HG03460 (cell line): Measurements from ENCODE around the gene SLC22A12.

Experiments used
- ATAC-seq: cut with Tn5 transposase; IDR thresholded peaks from one replicate; pipeline ENCODE4 v1.9.1; 2021; ENCODE audit not compliant: unreplicated experiment

The SLC22A12 gene

DNA sequence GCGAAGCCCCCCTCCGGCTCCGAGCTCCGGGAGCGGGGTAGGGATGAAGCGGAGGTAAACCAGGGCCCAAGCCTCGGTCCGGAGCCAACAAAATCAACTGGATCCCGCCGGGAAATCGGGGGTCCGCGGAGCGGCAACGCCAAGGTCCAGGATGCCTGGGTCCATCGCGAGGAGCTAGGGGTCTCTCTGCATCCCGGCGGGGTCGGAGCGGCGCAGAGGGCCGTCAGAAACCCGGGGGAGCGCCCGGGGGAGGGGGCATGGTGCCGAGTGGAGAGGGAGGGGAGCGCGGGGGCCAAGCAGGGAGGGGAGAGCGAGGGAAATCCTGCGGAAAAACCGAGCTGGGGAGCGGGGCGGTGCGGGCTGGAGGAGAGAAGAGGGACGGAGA is 51.8 kb downstream of the SLC22A12 start:
- ATAC-seq = no peak

DNA sequence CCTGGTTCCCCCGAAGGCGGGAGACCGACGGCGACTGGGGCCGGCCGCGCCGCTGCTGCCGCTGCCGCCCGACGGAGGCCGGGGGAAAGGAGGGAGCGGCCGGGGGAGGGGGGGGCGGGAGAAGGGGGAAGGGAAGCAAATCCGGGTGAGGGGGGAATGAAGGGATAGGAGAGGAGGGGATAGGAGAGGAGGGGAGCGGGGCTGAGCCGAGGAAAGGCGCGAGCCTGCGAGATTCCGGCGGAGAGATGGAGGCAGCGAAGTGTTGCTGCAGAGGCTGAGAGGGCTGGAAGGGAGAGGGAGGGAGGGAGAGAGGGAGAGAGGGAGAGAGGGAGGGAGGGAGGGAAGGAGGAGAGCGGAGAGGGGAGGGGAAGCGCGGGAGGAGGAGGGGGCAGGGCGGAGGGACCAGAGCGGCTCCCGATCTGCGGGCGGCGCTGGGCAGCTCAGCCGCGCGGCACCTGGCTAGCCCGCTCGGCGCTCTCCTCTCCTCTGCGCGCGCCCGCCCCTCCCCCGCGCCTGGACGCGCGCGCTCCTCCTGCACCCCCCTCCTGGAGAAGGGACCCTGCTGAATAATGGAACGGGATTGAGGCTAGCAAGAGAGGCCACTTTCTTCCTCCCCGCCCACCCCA is 52.3 kb downstream of the SLC22A12 start:
- ATAC-seq = no peak

DNA sequence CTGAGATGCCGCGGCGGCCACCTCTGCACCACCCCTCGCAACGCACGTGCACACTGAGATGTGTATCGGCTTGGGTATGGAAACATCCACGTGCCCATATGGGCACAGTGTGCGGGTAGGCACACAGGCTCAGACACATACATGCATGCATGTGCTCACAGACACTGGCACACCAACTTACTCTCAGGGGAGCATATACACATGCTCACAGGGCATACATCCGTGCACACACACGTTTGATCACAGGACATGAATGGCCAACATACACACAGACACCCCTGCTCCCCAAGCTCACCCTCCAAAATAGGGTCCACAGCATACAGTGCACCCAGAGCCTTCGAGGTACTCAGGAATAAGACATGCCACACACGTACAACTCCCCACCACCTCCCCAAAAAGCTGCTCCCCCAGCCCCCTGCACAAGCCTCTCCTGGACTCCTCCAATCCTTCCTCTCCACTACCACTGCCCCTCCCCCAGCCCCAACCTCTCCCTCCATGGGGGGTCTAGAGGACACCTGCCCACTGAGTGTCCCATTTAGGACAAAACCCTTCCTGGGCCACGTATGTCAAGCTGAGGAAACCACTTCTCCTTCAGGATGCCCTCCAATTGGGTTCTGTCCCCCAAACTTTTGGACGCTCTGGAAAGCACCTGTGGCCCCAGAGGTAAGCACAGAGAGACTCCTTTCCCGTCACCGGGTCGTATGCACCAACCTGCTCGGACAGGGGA is 53.1 kb downstream of the SLC22A12 start:
- ATAC-seq = no peak

DNA sequence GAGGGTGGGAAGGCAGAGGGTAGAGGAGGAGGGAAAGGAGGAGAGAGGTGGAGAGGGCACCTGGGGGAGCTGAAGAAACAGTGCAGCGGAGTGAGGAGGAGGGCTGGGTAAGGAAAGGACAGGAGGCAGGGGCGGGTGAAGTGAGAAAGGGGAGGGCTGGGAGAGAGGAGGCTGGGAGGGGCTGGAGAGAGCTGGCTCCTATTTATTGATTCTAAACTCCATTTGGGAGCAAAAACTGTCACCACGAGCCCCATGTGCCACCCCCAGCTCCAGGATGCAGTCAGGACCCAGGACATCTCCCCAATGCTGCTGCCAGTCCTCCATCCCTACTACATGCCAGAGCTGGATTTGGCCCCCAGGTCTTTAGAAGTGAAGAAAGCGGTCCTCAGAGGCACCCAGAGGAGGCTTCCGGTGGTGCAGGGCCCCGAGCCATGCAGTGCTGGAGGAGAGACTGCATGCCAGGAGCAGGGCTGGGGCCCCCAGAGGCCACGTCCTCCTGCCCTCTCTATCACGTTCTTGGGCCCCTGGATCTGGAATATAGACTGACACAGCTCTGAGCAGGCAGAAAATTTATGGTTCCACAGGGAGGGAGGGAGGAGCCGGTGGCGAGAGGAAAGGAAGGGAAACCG is 53.7 kb downstream of the SLC22A12 start:
- ATAC-seq = no peak

DNA sequence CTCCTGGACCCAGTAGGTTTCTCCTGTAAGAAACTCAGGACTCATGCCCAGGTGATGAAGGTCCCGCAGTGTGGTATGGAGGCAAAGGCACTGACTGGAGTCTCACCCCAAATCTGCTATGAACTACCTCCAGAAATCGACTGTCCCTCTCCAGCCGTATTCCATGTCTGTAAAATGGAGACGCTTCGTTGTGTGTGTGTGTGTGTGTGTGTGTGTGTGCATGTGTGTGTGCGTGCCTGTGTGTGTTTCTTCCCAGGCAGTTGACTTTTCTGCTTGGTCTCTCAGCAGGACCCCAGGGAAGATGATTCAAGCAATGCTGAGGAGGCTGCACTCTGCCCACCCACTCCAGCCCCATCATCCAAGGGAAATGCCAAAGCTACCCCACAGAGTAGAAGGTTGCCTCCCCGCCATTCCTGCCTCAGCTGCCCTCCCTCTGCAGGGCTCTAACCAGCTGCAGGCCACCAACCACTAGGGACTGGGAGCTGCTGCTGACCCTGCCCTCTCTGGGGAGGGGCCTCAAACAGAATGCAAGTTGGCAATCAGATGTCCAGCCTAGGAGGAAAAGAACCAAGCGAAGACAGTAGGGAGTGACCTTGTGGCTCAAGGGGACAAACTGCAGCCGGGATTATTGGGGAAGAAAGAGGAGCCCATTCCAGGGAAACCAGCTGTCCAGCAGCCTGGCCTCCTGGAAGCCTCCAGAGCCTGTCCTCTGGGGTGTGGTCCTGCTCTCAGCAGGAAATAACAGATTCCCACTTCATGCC is 56.2 kb downstream of the SLC22A12 start:
- ATAC-seq = no peak

DNA sequence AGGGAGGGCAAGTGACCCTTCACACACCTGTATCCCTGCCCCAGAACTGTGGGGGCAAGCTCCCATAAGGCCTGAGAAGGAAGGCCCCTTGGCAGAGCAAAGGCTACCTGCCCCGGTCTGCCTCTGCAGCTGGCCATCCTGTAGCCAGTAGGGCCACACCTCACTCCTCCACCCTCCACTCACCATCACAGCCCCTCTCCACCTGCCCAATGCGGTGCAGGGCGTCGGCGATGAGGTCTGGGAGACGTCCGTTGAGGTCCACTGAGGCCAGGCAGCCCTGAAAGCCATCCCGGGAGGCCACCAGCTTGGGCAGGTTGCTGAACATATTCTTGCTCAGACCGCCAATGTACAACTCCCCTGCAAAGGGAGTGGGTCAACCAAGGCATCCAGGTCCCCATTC is 57.5 kb downstream of the SLC22A12 start:
- no peak for ATAC-seq

DNA sequence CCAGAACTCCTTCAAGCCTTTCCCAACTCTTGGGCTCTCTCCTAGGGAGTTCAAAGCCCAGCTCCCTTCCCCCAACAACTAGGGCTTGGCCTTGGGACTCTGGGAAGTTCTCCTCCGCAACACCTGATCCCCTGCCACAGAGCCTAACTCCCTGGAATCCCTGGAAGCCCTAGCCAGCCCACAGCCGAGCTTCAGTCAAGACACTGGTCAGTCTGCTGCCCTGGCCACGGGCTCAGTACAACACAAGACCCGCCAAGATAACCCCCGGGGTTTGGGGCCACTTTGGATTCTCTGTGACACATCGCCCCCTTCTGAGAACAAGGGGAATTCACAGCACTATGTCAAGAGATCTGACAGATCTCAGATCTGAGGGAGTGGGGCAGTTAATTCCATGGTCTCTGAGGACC is 58.3 kb downstream of the SLC22A12 start:
- no peak for ATAC-seq

DNA sequence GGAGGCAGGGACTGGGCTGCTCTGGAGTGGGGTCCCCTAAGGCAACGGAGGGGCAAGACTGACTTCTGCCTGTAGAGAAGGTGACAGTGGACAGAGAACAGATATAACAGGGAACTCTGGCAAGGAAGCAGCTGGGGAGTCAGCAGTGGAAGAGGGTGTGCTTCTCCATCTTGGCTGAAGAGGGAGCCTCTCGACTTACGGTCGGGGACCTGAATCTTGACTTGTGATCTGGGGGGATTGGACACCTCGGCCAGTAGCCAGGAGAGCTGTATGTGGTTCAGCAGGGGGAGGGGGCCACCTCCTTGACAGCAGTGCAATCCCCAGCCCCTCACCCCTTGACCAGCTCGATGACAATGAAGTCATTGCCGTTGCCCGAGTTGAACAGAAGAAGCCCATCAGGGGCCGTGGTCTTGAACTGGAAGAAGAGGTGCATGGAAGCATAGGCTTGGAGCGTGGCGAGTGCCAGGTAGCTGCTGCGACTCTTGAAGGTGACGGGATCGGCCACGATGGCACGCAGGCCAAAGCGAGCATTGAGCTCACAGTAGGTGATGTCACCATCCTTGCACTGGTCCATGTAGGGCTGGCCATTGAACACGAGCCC is 60.0 kb downstream of the SLC22A12 start:
- no peak for ATAC-seq
